CD8-positive, alpha-beta memory T cell (primary cell): ENCODE results near the gene PCED1B. TPM values are rescaled to one million over a fixed set of nuclear protein-coding genes. Genes with fewer than 3 reads are reported as not detected.

Experiments used
- CTCF ChIA-PET: fragments of 350-600 bp; sonication (Branson Sonifier 250); formaldehyde crosslinking; loops from one replicate; lab custom pipeline; 2021; ENCODE audit warnings: antibody characterized with exemption; lab: Charles Lee
- POLR2A ChIA-PET: fragments of 350-600 bp; sonication (Branson Sonifier 250); formaldehyde crosslinking; loops from one replicate; lab custom pipeline; 2021; ENCODE audit warnings: antibody characterized with exemption; lab: Charles Lee
- DNase-seq, 5 donors: peaks; one replicate each; pipeline versions ENCODE4 v3.0.0 to v3.0.0-alpha.2; 2020 to 2022; ENCODE audit warnings: mixed read lengths in 1 of 5
- H3K27ac ChIP-seq: one replicate; pipeline ENCODE4 v1.7.0; 2013; ENCODE audit warnings: low read depth, mild to moderate bottlenecking, low read length, moderate library complexity
- H3K27me3 ChIP-seq: 2 replicates; pipeline ENCODE4 v1.7.0; 2013; ENCODE audit warnings: low read length, mild to moderate bottlenecking; ENCODE audit not compliant: insufficient read depth, poor library complexity, severe bottlenecking
- H3K36me3 ChIP-seq: 2 replicates; pipeline ENCODE4 v1.7.0; 2013; ENCODE audit warnings: mild to moderate bottlenecking, low read length, moderate library complexity; ENCODE audit not compliant: insufficient read depth
- H3K4me1 ChIP-seq: 2 replicates; pipeline ENCODE4 v1.7.0; 2013; ENCODE audit warnings: mild to moderate bottlenecking, low read length, moderate library complexity; ENCODE audit not compliant: insufficient read depth
- H3K4me3 ChIP-seq: 2 replicates; pipeline ENCODE4 v1.7.0; 2013; ENCODE audit warnings: mild to moderate bottlenecking, low read length
- H3K9me3 ChIP-seq: 2 replicates; pipeline ENCODE4 v1.7.0; 2013; ENCODE audit warnings: mild to moderate bottlenecking, low read length
- H3K27ac Mint-ChIP-seq, 8 donors: one replicate each; pipeline ENCODE4 v1.8.0; 2020 to 2021; ENCODE audit warnings: mixed read lengths in 8 of 8, mild to moderate bottlenecking in 6 of 8, inconsistent platforms in 3 of 8, moderate library complexity in 3 of 8
- H3K27me3 Mint-ChIP-seq, 2 donors: one replicate each; pipeline ENCODE4 v1.8.0; 2020 to 2021; ENCODE audit warnings: mixed read lengths in 2 of 2, mild to moderate bottlenecking in 1 of 2, moderate library complexity in 1 of 2
- H3K36me3 Mint-ChIP-seq, 3 donors: one replicate each; pipeline ENCODE4 v1.8.0; 2020 to 2021; ENCODE audit warnings: mixed read lengths in 3 of 3, inconsistent platforms in 1 of 3, mild to moderate bottlenecking in 1 of 3
- H3K4me1 Mint-ChIP-seq, 3 donors: one replicate each; pipeline ENCODE4 v1.8.0; 2020 to 2021; ENCODE audit warnings: mixed read lengths in 3 of 3, inconsistent platforms in 1 of 3, mild to moderate bottlenecking in 1 of 3
- H3K4me3 Mint-ChIP-seq, 7 donors: one replicate each; pipeline ENCODE4 v1.8.0; 2020 to 2021; ENCODE audit warnings: mixed read lengths in 7 of 7, mild to moderate bottlenecking in 6 of 7, moderate library complexity in 4 of 7, inconsistent platforms in 2 of 7
- H3K9me3 Mint-ChIP-seq, 5 donors: one replicate each; pipeline ENCODE4 v1.8.0; 2020 to 2022; ENCODE audit warnings: mixed read lengths in 5 of 5, mild to moderate bottlenecking in 3 of 5, moderate library complexity in 2 of 5, inconsistent platforms in 1 of 5
- polyA plus RNA-seq: library from polyadenylated mRNA; unstranded; fragments of 300-500 nt; fragmentation: Illumina TruSeq; gene quantifications from one replicate; pipeline ENCODE4 v1.2.3, GENCODE V29; 2021
- total RNA-seq, 2 experiments: library from RNA; stranded (reverse); gene quantifications; one replicate each; pipeline ENCODE4 v1.2.3, GENCODE V29; 2021

Gene PCED1B
- total and polyA plus RNA-seq, 3 experiments from 2014 or later = 52.8 to 73.3 (median 56.9) TPM

DNA sequence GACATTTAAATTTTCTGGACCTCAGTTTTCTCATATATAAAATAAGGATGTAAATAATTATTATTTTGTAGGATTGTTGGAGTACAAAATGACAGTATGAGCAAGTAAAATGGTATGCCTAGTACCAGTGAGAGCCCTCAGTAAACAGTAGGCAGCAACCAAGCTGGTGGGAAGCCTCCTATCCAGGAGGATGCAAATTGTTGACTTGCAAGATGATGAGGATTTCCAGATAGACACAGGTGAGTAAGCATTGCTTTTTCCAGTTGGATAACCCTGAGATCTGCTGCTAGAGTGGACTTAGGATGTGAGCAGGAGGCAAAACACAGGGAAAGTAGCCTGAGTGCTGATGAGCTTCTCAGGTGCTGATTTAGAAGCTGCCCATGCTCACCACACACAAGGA, 28.5 kb downstream of the PCED1B start:
- Mint-ChIP-seq H3K27me3 (no peaks in the 10 kb centered on the region), H3K9me3 (no peaks in the 10 kb centered on the region), H3K4me1 (peaks cover 31 to 46% (median 35%) of the 10 kb centered on the region in 3 donors), H3K4me3 (no peak overlapping the region), H3K36me3 (peaks cover 23 to 65% (median 24%) of the 10 kb centered on the region in 3 donors), H3K27ac (no peak overlapping the region)
- Histone ChIP-seq H3K4me1 (peaks cover 18% of the 10 kb centered on the region), H3K36me3 (no peaks in the 10 kb centered on the region), H3K9me3 (no peaks in the 10 kb centered on the region), H3K27me3 (no peaks in the 10 kb centered on the region), H3K4me3 (no peak overlapping the region), H3K27ac (no peak overlapping the region)
- DNase-seq = no peak
- ChIA-PET CTCF (interaction anchor here (0.8 kb wide), 1 partner anchor 289 kb away, joined by 3 read pairs; no protein-coding TSS in a partner anchor), POLR2A (no interaction called here)

DNA sequence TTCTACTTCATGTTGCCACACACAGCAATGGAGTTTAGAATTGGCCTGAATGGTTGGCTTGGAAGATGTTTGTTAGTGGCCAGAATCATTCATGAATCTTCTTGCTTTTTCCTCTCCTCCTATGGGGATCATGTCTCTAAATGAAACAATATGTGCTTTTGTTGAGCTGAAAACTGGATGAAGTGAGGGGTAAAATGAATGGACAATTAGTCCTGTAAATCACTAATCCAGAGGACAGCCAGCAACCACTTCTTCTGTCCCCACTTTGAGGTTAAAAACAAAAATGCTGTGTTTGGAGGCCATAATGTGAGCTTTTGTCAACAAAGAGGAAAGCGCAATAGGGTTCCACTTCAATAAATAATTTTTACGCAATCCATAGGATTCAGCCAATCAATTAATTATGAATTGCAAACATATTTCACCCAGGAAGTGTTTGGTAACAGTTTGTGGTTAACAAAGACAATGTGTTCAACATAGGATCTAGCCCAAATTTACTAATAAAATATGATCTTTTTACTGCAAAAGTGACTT, 30.7 kb downstream of the PCED1B start:
- Mint-ChIP-seq H3K27ac (peak overlapping the region in 2 of 8 donors; percentile 5 to 31), H3K4me3 (no peak overlapping the region), H3K9me3 (no peaks in the 10 kb centered on the region), H3K36me3 (peaks cover 23 to 65% (median 25%) of the 10 kb centered on the region in 3 donors), H3K4me1 (peaks cover 34 to 51% (median 38%) of the 10 kb centered on the region in 3 donors), H3K27me3 (no peaks in the 10 kb centered on the region)
- no peak overlapping the region for H3K4me3 ChIP-seq
- H3K27me3 ChIP-seq = no peaks in the 10 kb centered on the region
- CTCF ChIA-PET = interaction anchor here (1.0 kb wide), 1 partner anchor 109 kb away, joined by 3 read pairs; no protein-coding TSS in a partner anchor
- H3K9me3 ChIP-seq = no peaks in the 10 kb centered on the region
- H3K4me1 ChIP-seq = peaks cover 18% of the 10 kb centered on the region
- DNase-seq = no peak
- POLR2A ChIA-PET = no interaction called here
- no peak overlapping the region for H3K27ac ChIP-seq
- no peaks in the 10 kb centered on the region for H3K36me3 ChIP-seq

DNA sequence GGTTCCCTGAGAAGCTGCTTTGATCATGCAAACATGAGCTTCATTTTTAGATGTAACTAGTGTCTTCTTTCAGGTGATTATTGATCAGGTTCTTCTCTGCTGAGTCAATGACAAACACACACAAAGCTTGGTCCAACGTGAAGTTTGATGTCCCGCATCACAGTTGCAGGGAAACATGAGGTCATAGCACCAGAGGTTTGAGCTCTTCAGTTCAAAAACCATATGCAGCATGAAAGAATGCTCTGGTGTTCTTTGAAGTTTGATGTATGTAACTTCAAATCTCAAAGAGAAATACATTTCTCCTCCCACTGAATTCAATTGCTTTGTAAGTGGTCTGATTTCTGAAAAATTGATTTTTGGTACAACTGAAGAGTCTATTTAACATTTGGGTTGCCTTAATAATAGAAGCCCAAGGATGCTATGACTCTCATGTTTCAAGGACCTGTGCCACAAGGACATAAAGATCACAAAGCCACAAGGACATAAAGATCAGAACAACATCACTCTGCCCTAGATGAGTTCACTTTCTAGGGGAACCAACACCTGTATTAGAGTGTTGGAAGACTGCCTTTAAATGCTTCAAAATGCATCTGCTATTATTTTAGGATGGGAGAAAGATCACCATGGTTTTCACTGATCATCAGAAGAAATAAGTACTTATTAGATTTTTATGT, 31.4 kb downstream of the PCED1B start:
- H3K9me3 ChIP-seq = no peaks in the 10 kb centered on the region
- Mint-ChIP-seq H3K36me3 (peaks cover 24 to 61% (median 24%) of the 10 kb centered on the region in 3 donors), H3K4me3 (peak overlapping the region in 1 of 7 donors; percentile 65), H3K27me3 (no peaks in the 10 kb centered on the region), H3K9me3 (peaks cover 0 to under 1% (median 0%) of the 10 kb centered on the region in 5 donors), H3K4me1 (peaks cover 36 to 51% (median 38%) of the 10 kb centered on the region in 3 donors), H3K27ac (peak overlapping the region in 5 of 8 donors; percentile 5 to 31 (median 26))
- POLR2A ChIA-PET = no interaction called here
- H3K27ac ChIP-seq = no peak overlapping the region
- no peak overlapping the region for H3K4me3 ChIP-seq
- no peaks in the 10 kb centered on the region for H3K27me3 ChIP-seq
- CTCF ChIA-PET = interaction anchor here (1.0 kb wide), 1 partner anchor 109 kb away, joined by 3 read pairs; no protein-coding TSS in a partner anchor
- H3K36me3 ChIP-seq = no peaks in the 10 kb centered on the region
- H3K4me1 ChIP-seq = peaks cover 18% of the 10 kb centered on the region
- DNase-seq = no peak

DNA sequence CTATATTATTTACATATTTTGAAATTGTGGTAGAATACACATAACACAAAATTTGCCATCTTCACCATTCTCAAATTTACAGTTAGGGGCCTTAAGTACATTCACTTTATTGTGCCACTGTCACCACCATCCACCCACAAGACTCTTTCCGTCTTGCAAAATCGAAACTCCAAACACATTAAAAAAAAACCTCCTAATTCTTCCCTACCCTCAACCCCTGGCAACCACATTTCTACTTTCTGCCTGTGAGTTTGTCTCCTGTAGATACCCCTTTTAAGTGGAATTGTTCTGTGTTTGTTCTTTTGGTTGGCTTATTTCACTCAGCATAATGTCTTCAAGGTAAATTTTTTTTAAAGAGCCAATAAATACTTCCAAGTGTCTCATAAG, 32.0 kb downstream of the PCED1B start:
- Histone ChIP-seq H3K9me3 (no peaks in the 10 kb centered on the region), H3K4me1 (peaks cover 18% of the 10 kb centered on the region), H3K27ac (no peak overlapping the region), H3K36me3 (no peaks in the 10 kb centered on the region), H3K27me3 (no peaks in the 10 kb centered on the region), H3K4me3 (no peak overlapping the region)
- peaks cover 24 to 62% (median 29%) of the 10 kb centered on the region in 3 donors for H3K36me3 Mint-ChIP-seq
- peak in 2 of 5 donors; percentile 5 to 16 for DNase-seq
- no peaks in the 10 kb centered on the region for H3K27me3 Mint-ChIP-seq
- peaks cover 0 to 2% (median 0%) of the 10 kb centered on the region in 5 donors for H3K9me3 Mint-ChIP-seq
- peaks cover 36 to 51% (median 38%) of the 10 kb centered on the region in 3 donors for H3K4me1 Mint-ChIP-seq
- ChIA-PET CTCF (interaction anchor here (0.7 to 1.3 kb wide), 2 partner anchors 31 to 286 kb away, joined by 3 read pairs; partner anchors contain the start of genes AMIGO2 and PCED1B), POLR2A (no interaction called here)
- peak overlapping the region in 6 of 7 donors; percentile 58 to 77 (median 66) for H3K4me3 Mint-ChIP-seq
- H3K27ac Mint-ChIP-seq = peak overlapping the region in 6 of 8 donors; percentile 2 to 56 (median 28)

DNA sequence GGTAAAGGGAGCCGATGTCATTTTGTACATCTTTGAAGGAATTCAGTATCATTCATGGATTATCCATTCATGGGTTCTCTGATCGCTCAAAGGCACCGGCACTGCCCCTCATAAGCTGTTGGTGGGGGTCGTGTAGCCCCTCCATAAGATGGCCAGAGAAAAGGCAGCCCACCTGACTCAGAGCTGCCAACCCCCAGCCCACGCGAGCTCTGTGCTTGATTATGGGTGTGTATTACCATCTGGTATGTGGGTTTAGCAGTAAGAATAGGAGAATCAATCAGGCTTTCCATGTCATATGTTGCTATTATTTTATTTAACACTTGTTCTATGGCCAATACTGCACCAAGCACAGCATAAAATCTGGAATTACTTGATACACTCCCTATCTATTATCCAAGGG, 32.4 kb downstream of the PCED1B start:
- peaks cover 18% of the 10 kb centered on the region for H3K4me1 ChIP-seq
- DNase-seq = no peak
- H3K36me3 ChIP-seq = no peaks in the 10 kb centered on the region
- ChIA-PET POLR2A (interaction anchor here (0.6 to 0.7 kb wide), 2 partner anchors 63 to 75 kb away, joined by 3 to 6 read pairs; no protein-coding TSS in a partner anchor), CTCF (interaction anchor here (0.7 to 1.3 kb wide), 2 partner anchors 32 to 286 kb away, joined by 3 read pairs; partner anchors contain the start of genes AMIGO2 and PCED1B)
- H3K27me3 ChIP-seq = no peaks in the 10 kb centered on the region
- no peaks in the 10 kb centered on the region for H3K27me3 Mint-ChIP-seq
- H3K27ac Mint-ChIP-seq = peak overlapping the region in 5 of 8 donors; percentile 2 to 56 (median 17)
- H3K4me3 ChIP-seq = no peak overlapping the region
- H3K9me3 Mint-ChIP-seq = peaks cover 0 to 2% (median 0%) of the 10 kb centered on the region in 5 donors
- peaks cover 21 to 59% (median 26%) of the 10 kb centered on the region in 3 donors for H3K36me3 Mint-ChIP-seq
- peak overlapping the region in 4 of 7 donors; percentile 62 to 77 (median 67) for H3K4me3 Mint-ChIP-seq
- H3K4me1 Mint-ChIP-seq = peaks cover 36 to 51% (median 38%) of the 10 kb centered on the region in 3 donors
- no peaks in the 10 kb centered on the region for H3K9me3 ChIP-seq
- no peak overlapping the region for H3K27ac ChIP-seq

DNA sequence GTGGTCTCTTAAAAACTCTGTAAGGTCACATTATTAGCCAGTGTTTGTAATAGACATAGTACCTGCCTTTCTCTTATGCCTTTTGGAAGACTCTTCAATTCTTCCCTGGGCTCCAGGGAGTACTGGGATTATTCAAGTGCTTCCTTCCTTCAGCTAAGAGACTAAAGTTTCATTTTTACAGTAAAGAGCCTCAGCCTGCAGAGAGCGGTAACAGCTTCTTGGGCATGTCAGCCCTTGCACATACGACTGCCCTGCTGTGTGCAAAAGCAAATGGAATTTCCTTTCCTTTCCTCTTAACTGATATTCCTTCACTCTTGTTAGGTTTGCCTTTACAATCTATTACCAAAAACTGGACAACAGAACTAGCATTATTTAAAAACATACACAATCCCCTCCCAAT, 33.3 kb downstream of the PCED1B start:
- no peak overlapping the region for H3K27ac ChIP-seq
- Mint-ChIP-seq H3K27me3 (no peaks in the 10 kb centered on the region), H3K4me1 (peaks cover 36 to 51% (median 38%) of the 10 kb centered on the region in 3 donors), H3K27ac (peak overlapping the region in 2 of 8 donors; percentile 13 to 64), H3K4me3 (peak overlapping the region in 1 of 7 donors; percentile 37), H3K36me3 (peaks cover 18 to 55% (median 24%) of the 10 kb centered on the region in 3 donors), H3K9me3 (peaks cover 0 to 4% (median 0%) of the 10 kb centered on the region in 5 donors)
- no peaks in the 10 kb centered on the region for H3K27me3 ChIP-seq
- no peak overlapping the region for H3K4me3 ChIP-seq
- peaks cover 18% of the 10 kb centered on the region for H3K4me1 ChIP-seq
- CTCF ChIA-PET = interaction anchor here (1.3 kb wide), 2 partner anchors 33 to 81 kb away, joined by 3 to 4 read pairs; partner anchors contain the start of genes AMIGO2 and PCED1B
- POLR2A ChIA-PET = no interaction called here
- no peaks in the 10 kb centered on the region for H3K9me3 ChIP-seq
- no peak for DNase-seq
- H3K36me3 ChIP-seq = no peaks in the 10 kb centered on the region

DNA sequence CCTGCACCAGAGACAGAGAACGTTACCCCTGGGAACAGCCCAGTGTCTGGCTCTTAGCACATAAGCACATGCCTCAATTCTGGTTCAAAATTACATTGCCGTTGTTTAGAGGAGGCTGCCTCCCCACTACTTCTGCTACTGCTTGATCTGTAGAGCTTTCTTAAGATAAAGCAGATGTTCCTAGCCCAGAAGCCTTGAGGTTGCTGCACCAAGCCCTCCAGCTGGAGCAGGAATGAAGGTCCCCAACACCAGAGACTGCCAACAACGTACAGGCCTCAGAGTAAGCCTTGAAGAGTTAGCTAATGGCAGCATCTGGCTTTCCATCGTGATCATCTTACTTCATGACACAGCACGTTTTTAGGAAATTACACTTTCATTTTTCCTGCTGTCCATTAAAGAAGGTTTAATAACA, 35.1 kb downstream of the PCED1B start:
- H3K4me1 ChIP-seq = peaks cover 18% of the 10 kb centered on the region
- CTCF ChIA-PET = no interaction called here
- H3K4me3 Mint-ChIP-seq = no peak overlapping the region

More for the DNA sequence above, 35.1 kb downstream of the PCED1B start:
- H3K36me3 Mint-ChIP-seq = peaks cover 15 to 56% (median 18%) of the 10 kb centered on the region in 3 donors
- H3K27ac ChIP-seq = no peak overlapping the region
- H3K27ac Mint-ChIP-seq = no peak overlapping the region
- H3K36me3 ChIP-seq = no peaks in the 10 kb centered on the region
- no peaks in the 10 kb centered on the region for H3K27me3 ChIP-seq
- H3K4me1 Mint-ChIP-seq = peaks cover 35 to 39% (median 37%) of the 10 kb centered on the region in 3 donors
- peaks cover 0 to 4% (median 0%) of the 10 kb centered on the region in 5 donors for H3K9me3 Mint-ChIP-seq
- H3K9me3 ChIP-seq = no peaks in the 10 kb centered on the region
- no peak for DNase-seq
- H3K4me3 ChIP-seq = no peak overlapping the region
- no peaks in the 10 kb centered on the region for H3K27me3 Mint-ChIP-seq
- POLR2A ChIA-PET = no interaction called here
